ENCODE data around the gene HSD3B2.

HSD3B2 gene

GRCh38 chr1:119397986-119398385, 17.0 kb upstream of the HSD3B2 start:
- DNase-seq (ENCODE audit: low read depth) = no peak

- no peak for DNase-seq (ENCODE audit: low read depth)
Observed at GRCh38 chr1:119404736-119405135, 10.2 kb upstream of the HSD3B2 start.

GRCh38 chr1:119409731-119410130, 5.2 kb upstream of the HSD3B2 start:
- peak; percentile 47 for DNase-seq (ENCODE audit: low read depth)

- DNase-seq (ENCODE audit: low read depth) = no peak
Observed at GRCh38 chr1:119410961-119411360, 4.0 kb upstream of the HSD3B2 start.

GRCh38 chr1:119416006-119416640, 1.2 kb downstream of the HSD3B2 start:
- DNase-seq (ENCODE audit: low read depth) = no peak

GRCh38 chr1:119419109-119419508, 4.2 kb downstream of the HSD3B2 start:
- no peak for DNase-seq (ENCODE audit: low read depth)

- DNase-seq (ENCODE audit: low read depth) = no peak
Observed at GRCh38 chr1:119420638-119421037, 5.7 kb downstream of the HSD3B2 start.

- no peak for DNase-seq (ENCODE audit: low read depth)
Observed at GRCh38 chr1:119422631-119423030, 7.7 kb downstream of the HSD3B2 start.

- DNase-seq (ENCODE audit: low read depth) = no peak
Observed at GRCh38 chr1:119428991-119429390, 14.0 kb downstream of the HSD3B2 start.

GRCh38 chr1:119429687-119430086, 14.7 kb downstream of the HSD3B2 start:
- no peak for DNase-seq (ENCODE audit: low read depth)

GRCh38 chr1:119430486-119430885, 15.5 kb downstream of the HSD3B2 start:
- DNase-seq (ENCODE audit: low read depth) = no peak

- no peak for DNase-seq (ENCODE audit: low read depth)
Observed at GRCh38 chr1:119431836-119432235, 16.9 kb downstream of the HSD3B2 start.

- peak; percentile 37 for DNase-seq (ENCODE audit: low read depth)
Observed at GRCh38 chr1:119435052-119435451, 20.1 kb downstream of the HSD3B2 start.

- no peak for DNase-seq (ENCODE audit: low read depth)
Observed at GRCh38 chr1:119438761-119439160, 23.8 kb downstream of the HSD3B2 start.

GRCh38 chr1:119440721-119441307, 25.9 kb downstream of the HSD3B2 start:
- no peak for DNase-seq (ENCODE audit: low read depth)

GRCh38 chr1:119442756-119443155, 27.8 kb downstream of the HSD3B2 start:
- no peak for DNase-seq (ENCODE audit: low read depth)

- no peak for DNase-seq (ENCODE audit: low read depth)
Observed at GRCh38 chr1:119446321-119446720, 31.4 kb downstream of the HSD3B2 start.

- DNase-seq (ENCODE audit: low read depth) = no peak
Observed at GRCh38 chr1:119447344-119448126, 32.6 kb downstream of the HSD3B2 start.

GRCh38 chr1:119448127-119448511, 33.2 kb downstream of the HSD3B2 start:
- no peak for DNase-seq (ENCODE audit: low read depth)

GRCh38 chr1:119449971-119450370, 35.0 kb downstream of the HSD3B2 start:
- DNase-seq (ENCODE audit: low read depth) = no peak

GRCh38 chr1:119451158-119451557, 36.2 kb downstream of the HSD3B2 start:
- no peak for DNase-seq (ENCODE audit: low read depth)

- DNase-seq (ENCODE audit: low read depth) = no peak
Observed at GRCh38 chr1:119452091-119452490, 37.1 kb downstream of the HSD3B2 start.

- peak; percentile 75 for DNase-seq (ENCODE audit: low read depth)
Observed at GRCh38 chr1:119453021-119453420, 38.1 kb downstream of the HSD3B2 start.
